Esophagus muscularis mucosa (tissue), 4 donors: ENCODE measurements around the gene MADD. TPM values are rescaled to one million over a fixed set of nuclear protein-coding genes. Genes with fewer than 3 reads are reported as not detected.

Source experiments
- DNase-seq: peaks from one replicate; pipeline ENCODE4 v3.0.0-alpha.2; 2017; ENCODE audit errors: extremely low spot score
- H3K27ac ChIP-seq, 4 donors: fragments of 200-600 bp; sonication (generic); replicated peaks in 1 of 4; 1 replicate in 3 of 4; 2 replicates in 1 of 4; pipeline ENCODE4 v1.5.1; 2016 to 2019; ENCODE audit warnings: mild to moderate bottlenecking in 1 of 4
- H3K27me3 ChIP-seq, 4 donors: fragments of 200-600 bp; sonication (generic); one replicate each; pipeline versions ENCODE4 v1.5.1 to v1.6.0; 2016 to 2019
- H3K36me3 ChIP-seq, 4 donors: fragments of 200-600 bp; sonication (generic); one replicate each; pipeline ENCODE4 v1.5.1; 2016 to 2019
- H3K4me1 ChIP-seq, 4 donors: fragments of 200-600 bp; sonication (generic); one replicate each; pipeline ENCODE4 v1.5.1; 2016 to 2019
- H3K4me3 ChIP-seq, 4 donors: fragments of 200-600 bp; sonication (generic); 1 replicate in 2 of 4; 2 replicates in 2 of 4; pipeline ENCODE4 v1.5.1; 2016 to 2019; ENCODE audit warnings: mild to moderate bottlenecking in 4 of 4, moderate library complexity in 1 of 4
- H3K9me3 ChIP-seq, 4 donors: fragments of 200-600 bp; sonication (generic); 1 replicate in 3 of 4; 2 replicates in 1 of 4; pipeline ENCODE4 v1.5.1; 2016 to 2019
- CTCF ChIP-seq, 3 experiments: fragments of 200-600 bp in 2 of 3; fragments of 450-650 bp in 1 of 3; sonication (generic) in 2 of 3; IDR thresholded peaks; one replicate each; pipeline ENCODE4 v1.5.1; 2017 to 2019; ENCODE audit warnings: antibody characterized with exemption in 3 of 3, mild to moderate bottlenecking in 2 of 3, moderate library complexity in 1 of 3
- EP300 ChIP-seq: sonication (generic); formaldehyde crosslinking; IDR thresholded peaks from one replicate; pipeline ENCODE4 v1.6.1; 2017; ENCODE audit warnings: antibody characterized with exemption
- POLR2A ChIP-seq: fragments of 450-650 bp; IDR thresholded peaks from one replicate; pipeline ENCODE4 v1.6.1; 2017; ENCODE audit warnings: antibody characterized with exemption, moderate library complexity, mild to moderate bottlenecking, low read depth
- POLR2AphosphoS5 ChIP-seq, 2 donors: sonication (generic); formaldehyde crosslinking; IDR thresholded peaks; one replicate each; pipeline ENCODE4 v1.6.1; 2017; ENCODE audit warnings: antibody characterized with exemption in 2 of 2
- WGBS: methylation state at CpG from one replicate; pipeline ENCODE4 v1.1.5; 2018; 5-methylcytosine and 5-hydroxymethylcytosine counted together
- intact Hi-C: fragments of 100-400 bp; cut with DNase I; formaldehyde crosslinking; loops from one replicate; pipeline ENCODE4 v1.15.1; 2023
- total RNA-seq, 4 donors: library from RNA; depleted of rRNA; stranded (reverse); fragments of >200 nt; gene quantifications; one replicate each; pipeline versions ENCODE4 v1.1.0 to v1.2.1, GENCODE V29; 2016

Gene MADD
- total RNA-seq, 4 donors from 2014 or later, result 27.8 to 35.4 (median 32.7) TPM

GRCh38 chr11:47354913-47355282 lies 85.0 kb downstream of the MADD start:
- Histone ChIP-seq H3K27me3 (no peaks in the 10 kb centered on the region), H3K36me3 (peaks cover 0 to 17% (median 0%) of the 10 kb centered on the region in 4 donors), H3K9me3 (no peaks in the 10 kb centered on the region), H3K4me3 (peak overlapping the region; percentile 55 to 66 (median 60)), H3K4me1 (peaks cover 7 to 22% (median 21%) of the 10 kb centered on the region in 4 donors), H3K27ac (peak overlapping the region; percentile 76 to 86 (median 79))
- WGBS, result 16% methylated on average over 14 of the region's 32 CpGs
- no peak for DNase-seq
- TF ChIP-seq EP300, result no peak
- intact Hi-C loops, result loop anchor here (5.0 to 10.0 kb wide), 3 partner anchors 80 to 470 kb away; partner anchors contain the start of genes ARFGAP2 and MADD

- TF ChIP-seq EP300 (no peak), POLR2AphosphoS5 (IDR thresholded peaks at IDR 0.05) (peak; percentile 58 to 83), POLR2A (no peak), CTCF (IDR thresholded peaks at IDR 0.05) (peak; percentile 96 to 97 (median 96))
- H3K36me3 ChIP-seq, result peaks cover 0 to 10% (median 0%) of the 10 kb centered on the region in 4 donors
- H3K27ac ChIP-seq, result peak overlapping the region; percentile 76 to 86 (median 79)
- DNase-seq, result peak; percentile 96
- no peaks in the 10 kb centered on the region for H3K27me3 ChIP-seq
- WGBS, result 46% methylated on average over 15 of the region's 47 CpGs
- peak overlapping the region; percentile 55 to 66 (median 60) for H3K4me3 ChIP-seq
- no peaks in the 10 kb centered on the region for H3K9me3 ChIP-seq
- intact Hi-C loops, result loop anchor here (5.0 to 10.0 kb wide), 3 partner anchors 81 to 471 kb away; partner anchors contain the start of genes ARFGAP2 and MADD
- H3K4me1 ChIP-seq, result peaks cover 7 to 22% (median 21%) of the 10 kb centered on the region in 4 donors
Observed at GRCh38 chr11:47355283-47356128, 85.6 kb downstream of the MADD start.

GRCh38 chr11:47356129-47356997 lies 86.4 kb downstream of the MADD start:
- Histone ChIP-seq H3K36me3 (peaks cover 0 to 2% (median 0%) of the 10 kb centered on the region in 4 donors), H3K9me3 (no peaks in the 10 kb centered on the region), H3K27me3 (no peaks in the 10 kb centered on the region), H3K4me3 (no peak overlapping the region), H3K27ac (no peak overlapping the region), H3K4me1 (peaks cover 7 to 22% (median 21%) of the 10 kb centered on the region in 4 donors)
- intact Hi-C loops, result loop anchor here (5.0 to 10.0 kb wide), 3 partner anchors 82 to 472 kb away; partner anchors contain the start of genes ARFGAP2 and MADD
- no peak for TF ChIP-seq EP300
- TF ChIP-seq POLR2A, result no peak
- no peak for TF ChIP-seq CTCF (IDR thresholded peaks at IDR 0.05)
- TF ChIP-seq POLR2AphosphoS5 (IDR thresholded peaks at IDR 0.05), result no peak
- no peak for DNase-seq
- WGBS, result 80% methylated on average over 9 of the region's 9 CpGs

GRCh38 chr11:47356998-47357329 lies 87.0 kb downstream of the MADD start:
- no peak for DNase-seq
- H3K27me3 ChIP-seq, result no peaks in the 10 kb centered on the region
- no peak for TF ChIP-seq EP300
- TF ChIP-seq POLR2A, result no peak
- TF ChIP-seq POLR2AphosphoS5 (IDR thresholded peaks at IDR 0.05), result no peak
- no peak for TF ChIP-seq CTCF (IDR thresholded peaks at IDR 0.05)
- no peaks in the 10 kb centered on the region for H3K36me3 ChIP-seq
- H3K27ac ChIP-seq, result no peak overlapping the region
- peaks cover 7 to 22% (median 21%) of the 10 kb centered on the region in 4 donors for H3K4me1 ChIP-seq
- H3K4me3 ChIP-seq, result no peak overlapping the region
- 91% methylated on average over 1 of the region's 1 CpG for WGBS
- H3K9me3 ChIP-seq, result no peaks in the 10 kb centered on the region
- intact Hi-C loops, result loop anchor here (5.0 to 10.0 kb wide), 3 partner anchors 82 to 472 kb away; partner anchors contain the start of genes ARFGAP2 and MADD
